Esophagus mucosa (tissue), 1 donor: ENCODE measurements around the gene TTC7B. TPM values are rescaled to one million over a fixed set of nuclear protein-coding genes. Genes with fewer than 3 reads are reported as not detected.
A peak's percentile ranks its signal among the peaks of the same experiment; 100 is the strongest.

ENCODE experiments used
- ATAC-seq: fragments of 200-7000 bp; cut with Tn5 transposase; one replicate; pipeline ENCODE4 v1.9.1; 2020
- total RNA-seq: library from RNA; stranded (reverse); gene quantifications from one replicate; pipeline ENCODE4 v1.2.4, GENCODE V29; 2023
- donor health status: DM: yes; HTN: yes; CAD: no.

Gene TTC7B
- total RNA-seq, 1 donor from 2014 or later, result 9.9 TPM

DNA sequence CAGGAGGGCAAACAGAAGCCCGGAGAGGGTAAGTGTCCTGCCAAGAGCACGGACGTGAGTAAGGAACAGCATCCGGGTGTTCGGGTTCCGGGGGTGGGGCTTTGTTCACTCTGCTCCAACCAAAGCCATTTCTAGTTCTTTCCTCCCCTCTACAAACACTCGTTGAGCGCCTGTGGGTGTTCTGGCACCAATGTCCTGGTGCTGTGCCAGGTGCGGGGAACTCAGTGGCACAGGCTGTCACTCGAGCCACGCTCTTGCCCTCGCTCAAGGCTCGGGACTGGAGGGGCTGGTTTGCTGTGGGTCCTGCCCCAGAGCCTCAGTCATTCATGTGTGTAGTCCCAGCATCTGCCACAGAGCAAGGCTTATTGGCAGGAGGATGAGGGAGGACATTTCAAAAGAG is 261.9 kb downstream of the TTC7B start:
- ATAC-seq, result peak; percentile 77

DNA sequence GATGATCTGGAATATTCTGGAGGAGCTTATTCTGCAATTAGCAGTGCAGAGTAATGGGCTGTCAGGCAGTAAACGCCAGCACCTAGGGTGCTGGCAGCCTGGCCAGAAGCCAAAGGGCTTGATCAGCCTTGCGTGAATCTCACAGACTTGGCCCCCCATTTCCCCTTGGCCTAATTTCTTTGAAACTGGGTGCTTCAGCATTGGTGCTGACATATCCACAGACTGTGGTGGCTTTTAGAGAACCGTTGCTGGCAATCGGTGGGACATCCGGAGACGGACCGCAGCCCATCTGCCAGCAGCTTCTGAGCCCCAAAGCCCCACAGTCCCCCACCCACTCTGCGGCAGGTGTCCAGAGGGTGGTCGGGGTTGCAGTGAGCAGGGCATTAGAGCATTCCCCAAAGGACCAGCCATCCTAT is 262.3 kb downstream of the TTC7B start:
- no peak for ATAC-seq

DNA sequence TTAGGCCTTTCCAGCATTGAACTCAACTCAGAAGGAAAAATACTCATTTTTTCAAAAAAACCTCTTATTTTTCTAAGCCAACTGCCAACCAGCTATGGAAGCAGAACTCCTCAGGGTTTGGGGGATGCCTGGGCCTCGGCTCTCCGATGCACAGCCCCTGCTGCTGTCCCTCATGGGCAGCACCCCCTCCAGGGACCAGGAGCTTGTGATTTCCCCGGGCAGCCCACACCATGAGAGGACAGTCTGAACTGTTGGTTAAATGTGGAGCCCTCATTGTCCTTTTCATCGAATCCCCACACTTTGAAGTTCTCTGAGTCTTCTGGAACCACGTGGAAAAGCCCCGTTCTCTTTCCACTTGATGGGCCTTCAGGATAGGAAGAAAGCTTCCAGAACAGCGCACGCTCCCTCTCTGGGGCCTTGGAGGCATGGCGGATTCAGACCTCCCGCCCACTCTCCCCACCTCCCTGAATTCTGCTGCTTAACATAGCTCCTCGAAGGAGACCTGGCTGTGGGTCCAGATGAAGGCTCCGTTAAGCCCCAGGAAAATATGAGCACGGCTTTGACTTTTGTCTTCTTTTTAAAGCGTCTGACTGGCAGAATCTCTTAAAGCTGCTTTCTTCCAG is 262.8 kb downstream of the TTC7B start:
- ATAC-seq, result no peak

DNA sequence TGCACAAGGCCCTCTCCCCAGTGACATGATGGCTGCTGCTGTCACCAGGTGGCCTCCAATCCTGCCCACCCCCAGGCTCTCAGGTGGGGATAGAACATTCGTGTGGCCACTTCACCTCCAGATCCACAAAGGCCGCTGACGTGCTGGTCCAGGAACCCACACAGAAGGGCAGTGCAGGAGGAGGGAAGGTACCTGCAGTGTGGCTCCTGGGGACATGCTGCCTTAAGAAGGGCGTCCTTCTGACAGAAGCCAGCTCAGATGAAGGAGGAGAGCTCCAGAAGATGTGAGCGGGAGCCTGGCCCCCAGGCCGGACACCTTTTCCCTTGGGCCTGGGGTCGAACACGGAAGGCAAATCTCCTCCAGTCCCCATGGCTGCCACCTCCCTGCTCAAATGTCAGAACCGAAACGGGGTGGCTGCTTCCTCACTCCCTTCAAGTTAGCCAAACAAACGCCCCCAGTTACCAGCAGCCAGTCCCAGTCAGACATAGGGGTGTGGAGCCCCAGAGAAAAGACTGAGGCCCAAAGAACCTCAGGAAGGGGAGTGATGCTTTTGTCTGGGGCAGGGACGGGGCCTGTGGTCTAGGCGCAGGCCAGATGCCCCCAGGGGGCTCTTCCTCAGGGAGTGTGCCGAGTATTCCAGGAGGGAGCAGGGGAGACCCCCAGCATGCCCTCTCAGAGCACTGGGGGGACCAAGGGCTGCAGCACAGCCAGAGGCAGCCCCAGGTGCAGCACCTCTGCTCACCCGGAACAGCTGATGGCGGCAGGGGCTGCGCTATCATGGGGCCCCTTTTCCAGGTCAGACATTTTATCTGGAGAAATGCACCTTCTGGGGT is 263.5 kb downstream of the TTC7B start:
- ATAC-seq, result no peak

DNA sequence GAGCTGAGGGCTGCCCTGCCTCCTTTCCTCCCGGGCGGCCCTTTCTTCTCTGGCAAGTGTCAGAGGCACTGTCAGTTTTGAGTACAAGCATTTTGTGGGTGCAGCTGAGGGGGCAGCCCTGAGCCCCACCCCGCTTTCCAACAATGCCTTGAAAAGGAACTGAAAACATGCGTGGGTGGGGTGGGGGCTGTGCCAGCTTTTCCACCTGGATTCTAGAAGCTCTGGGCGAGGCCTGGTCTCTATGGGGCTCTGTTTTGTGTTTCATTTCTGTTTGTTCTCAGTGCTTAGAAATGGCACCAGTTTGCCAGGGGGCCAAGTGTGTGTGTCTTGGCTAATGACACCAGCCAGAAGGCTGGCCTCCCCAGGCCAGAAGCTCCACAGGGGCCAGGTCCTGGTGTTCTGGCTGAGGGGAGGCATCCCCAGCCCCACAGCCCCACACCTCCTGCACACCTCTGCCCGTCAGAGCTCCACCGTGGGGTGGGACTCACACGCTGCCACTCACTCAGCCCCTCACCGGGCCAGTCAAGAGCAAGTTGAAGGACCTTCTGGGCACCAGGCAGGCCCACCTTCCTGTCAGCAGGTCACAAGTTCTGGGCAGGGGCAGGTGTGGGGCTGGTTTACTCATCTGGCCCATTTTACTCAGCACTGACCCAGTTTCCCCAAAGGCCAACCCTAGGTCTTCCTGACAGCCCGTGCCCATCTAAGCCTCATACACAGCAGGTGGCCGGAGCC is 264.3 kb downstream of the TTC7B start:
- ATAC-seq, result no peak

GRCh38 chr14:90551070-90551704 is 265.0 kb downstream of the TTC7B start:
- ATAC-seq, result no peak

DNA sequence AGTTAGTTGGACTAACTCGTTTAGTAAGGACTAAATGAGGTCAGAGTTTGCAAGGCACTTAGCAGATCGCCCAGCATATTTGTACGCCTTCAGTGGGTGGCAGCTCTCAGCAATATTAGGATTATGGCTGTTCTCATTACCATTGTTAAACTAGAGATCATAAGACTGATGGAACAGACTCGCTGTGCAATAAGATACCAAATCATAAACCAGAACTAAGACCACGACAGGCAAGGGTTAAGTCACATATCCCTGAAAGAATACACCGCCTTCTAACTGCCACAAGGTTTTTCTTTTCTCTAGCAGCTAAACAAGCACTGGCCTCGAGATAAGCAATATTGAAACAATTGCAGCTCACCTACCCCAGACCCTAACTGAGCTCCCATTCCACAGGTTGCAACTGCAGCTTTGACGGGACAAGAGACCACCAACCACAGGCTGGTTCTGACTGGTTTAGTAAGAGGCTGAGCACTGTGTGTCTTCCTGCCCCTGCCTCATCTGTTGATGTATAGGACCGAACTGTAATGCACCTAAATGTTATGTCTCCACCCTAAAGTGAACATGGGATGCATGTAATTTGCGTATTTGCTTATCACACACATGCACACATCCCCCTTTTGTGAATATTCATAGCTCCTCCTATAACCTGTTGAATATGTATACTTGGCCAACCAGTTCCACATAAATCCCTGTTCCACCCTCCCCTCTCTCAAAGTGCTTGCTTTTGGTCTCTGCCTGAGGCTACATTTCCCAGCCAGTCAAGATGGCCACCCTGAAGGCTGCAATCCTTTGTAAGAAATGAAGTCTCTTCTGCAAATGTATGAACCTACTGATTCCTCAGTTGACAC is 266.2 kb downstream of the TTC7B start:
- ATAC-seq, result no peak

- no peak for ATAC-seq
Measured at GRCh38 chr14:90548455-90548854, 267.8 kb downstream of the TTC7B start.

DNA sequence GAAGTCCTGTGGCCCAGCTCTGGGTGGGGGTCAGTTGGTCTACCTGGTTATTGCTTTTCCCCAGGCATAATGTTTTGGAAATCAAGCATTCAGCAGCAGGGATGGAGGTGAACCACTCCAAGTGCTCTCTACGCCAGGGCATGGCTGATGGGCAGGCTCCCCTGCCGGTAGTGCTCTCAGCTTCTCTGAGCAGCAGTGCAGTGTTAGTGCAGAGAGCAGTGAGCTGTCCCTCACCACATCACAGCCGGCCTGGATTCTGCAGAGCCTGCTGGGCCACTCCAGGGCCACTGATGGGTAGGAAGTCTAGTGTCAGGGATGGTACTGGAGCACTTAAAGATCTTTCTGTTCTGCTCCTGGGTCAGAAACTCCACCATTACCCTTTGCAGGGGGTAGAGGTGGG is 268.3 kb downstream of the TTC7B start:
- no peak for ATAC-seq

- no peak for ATAC-seq
Measured at GRCh38 chr14:90547250-90547649, 269.0 kb downstream of the TTC7B start.

DNA sequence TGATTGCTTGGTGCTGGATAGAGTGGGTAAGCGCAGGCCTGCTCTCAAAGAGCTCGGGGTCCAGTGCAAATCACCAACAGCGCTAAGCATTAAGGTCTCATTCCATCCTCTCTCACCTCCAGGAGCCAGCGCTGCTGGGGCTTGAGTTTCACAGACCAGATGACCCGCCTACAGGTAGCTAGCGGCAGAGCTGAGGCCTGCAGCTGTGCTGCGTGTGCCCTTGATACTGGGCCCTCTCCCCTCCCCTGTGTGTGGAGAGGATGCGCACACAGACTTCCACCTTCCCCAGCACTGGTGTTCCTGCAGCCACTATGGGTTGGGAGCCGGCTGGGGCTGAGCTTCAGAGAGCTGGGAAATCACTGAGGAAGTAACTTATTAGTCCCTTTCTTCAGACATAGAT is 269.5 kb downstream of the TTC7B start:
- ATAC-seq, result no peak

- peak; percentile 73 for ATAC-seq
Measured at GRCh38 chr14:90545966-90546751, 270.1 kb downstream of the TTC7B start.

DNA sequence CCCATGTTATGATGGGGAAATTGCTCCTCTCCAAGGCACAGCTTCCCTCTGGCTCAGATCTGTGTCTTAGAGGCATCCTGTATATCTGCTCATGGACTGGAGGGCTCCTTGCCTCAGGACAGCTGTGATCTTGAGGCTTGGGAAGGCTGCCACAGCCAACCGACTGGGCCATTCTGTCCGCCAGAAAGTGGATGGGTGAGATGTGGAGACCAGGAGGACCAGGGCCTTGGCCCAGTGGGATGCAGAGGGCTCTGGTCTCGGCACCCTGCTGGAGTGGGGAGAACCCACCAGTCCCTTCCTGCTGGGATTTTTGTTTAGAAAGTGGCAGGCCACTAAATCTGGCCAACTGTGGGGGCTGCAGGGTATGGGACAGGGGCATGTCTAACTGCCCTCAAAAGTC is 270.8 kb downstream of the TTC7B start:
- no peak for ATAC-seq

DNA sequence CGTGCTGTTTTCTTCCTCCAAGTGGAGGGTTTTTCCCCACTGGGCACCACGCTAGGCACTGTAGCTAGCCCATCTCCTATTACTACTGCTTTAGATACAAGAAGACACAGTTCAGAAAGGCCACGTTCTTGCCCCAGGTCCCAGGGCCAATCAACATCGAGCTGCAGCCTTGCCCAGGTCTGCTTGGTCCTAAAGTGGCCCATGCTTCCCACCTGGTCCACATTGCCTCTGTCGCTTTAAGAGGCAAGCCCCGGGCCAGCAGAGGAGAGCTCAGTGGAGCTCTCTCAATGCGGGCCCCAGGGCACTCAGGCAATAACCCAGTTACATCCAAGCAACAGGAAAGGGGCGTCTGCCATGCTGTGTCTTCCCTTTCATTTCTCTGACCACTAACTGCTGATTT is 271.3 kb downstream of the TTC7B start:
- no peak for ATAC-seq

- ATAC-seq, result no peak
Measured at GRCh38 chr14:90544566-90544965, 271.7 kb downstream of the TTC7B start.

GRCh38 chr14:90543876-90544275 is 272.4 kb downstream of the TTC7B start:
- ATAC-seq, result no peak

DNA sequence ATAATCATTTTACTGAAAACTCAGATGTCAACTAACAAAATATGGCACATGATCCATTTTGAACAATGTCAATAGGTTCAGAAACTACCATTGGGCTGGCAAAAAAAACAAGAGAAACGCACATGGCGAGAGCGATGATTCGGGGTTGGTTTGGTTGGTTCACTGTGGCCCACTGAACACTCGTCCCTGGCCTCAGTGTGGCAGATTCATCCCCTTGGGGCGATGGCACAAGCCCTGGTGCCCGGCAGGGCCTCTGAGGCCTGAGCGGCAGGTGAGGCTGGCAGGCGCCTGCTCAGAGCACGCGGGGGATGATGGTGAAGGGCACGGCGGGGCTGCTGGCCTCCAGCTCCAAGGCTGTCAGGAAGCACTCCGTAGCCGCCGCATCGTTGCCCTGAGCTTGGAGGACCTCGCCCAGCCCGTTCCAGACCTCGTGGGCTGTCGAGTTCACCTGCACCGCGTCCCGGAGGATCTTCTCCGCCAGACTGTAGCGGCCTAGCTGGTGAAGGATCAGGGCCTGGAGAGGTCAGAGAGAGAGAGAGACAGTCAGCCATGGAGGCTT is 275.1 kb downstream of the TTC7B start:
- no peak for ATAC-seq

- ATAC-seq, result no peak
Measured at GRCh38 chr14:90540437-90540836, 275.8 kb downstream of the TTC7B start.

- no peak for ATAC-seq
Measured at GRCh38 chr14:90539996-90540395, 276.2 kb downstream of the TTC7B start.

DNA sequence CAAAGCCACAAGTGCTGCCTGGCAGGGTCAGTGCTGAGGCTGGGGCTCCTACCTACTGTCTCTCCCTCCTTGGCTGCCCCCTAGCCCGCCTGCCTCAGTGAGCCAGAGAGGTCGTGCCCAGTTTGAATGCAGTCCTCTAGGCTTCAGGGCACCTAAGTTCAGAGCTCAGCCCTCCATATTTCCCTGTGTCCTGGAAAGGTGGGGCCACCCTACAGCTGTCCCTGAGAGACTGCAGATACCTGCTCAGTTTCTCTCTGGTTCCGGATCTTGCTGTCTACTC is 276.8 kb downstream of the TTC7B start:
- no peak for ATAC-seq
